HG02588 (cell line): ENCODE measurements around the gene CMYA5.
"Not testable (repeated sequence)": the region's sequence is repeated elsewhere in the genome, so short reads cannot be mapped to it uniquely, and the experiment has no call there.

Source experiments
- ATAC-seq: cut with Tn5 transposase; IDR thresholded peaks from one replicate; pipeline ENCODE4 v1.9.1; 2021; ENCODE audit warnings: mild to moderate bottlenecking, moderate library complexity; ENCODE audit not compliant: unreplicated experiment

Gene CMYA5

GRCh38 chr5:79746642-79747569 lies 57.3 kb downstream of the CMYA5 start:
- no peak for ATAC-seq

- no peak for ATAC-seq
Measured at GRCh38 chr5:79750611-79751510, 61.2 kb downstream of the CMYA5 start.

DNA sequence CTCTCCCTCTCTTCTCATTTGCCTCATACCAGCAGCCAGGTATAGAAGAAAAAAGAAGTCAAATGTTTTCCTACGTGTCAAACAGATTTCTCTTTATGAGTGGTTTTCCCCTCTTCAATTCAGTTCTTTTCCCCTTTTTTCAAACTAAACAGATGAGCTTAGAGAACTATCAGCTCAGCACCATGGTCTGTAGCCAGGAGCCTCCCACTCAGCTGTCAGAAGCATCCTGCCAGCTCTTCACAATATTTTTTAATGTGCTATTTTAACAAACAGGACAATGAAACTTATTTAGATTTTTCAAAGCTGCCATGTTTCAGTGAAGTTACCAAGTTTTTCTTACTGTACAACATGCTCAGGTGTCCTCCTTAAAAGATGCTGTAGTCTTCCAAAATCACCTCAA lies 63.5 kb downstream of the CMYA5 start:
- no peak for ATAC-seq

DNA sequence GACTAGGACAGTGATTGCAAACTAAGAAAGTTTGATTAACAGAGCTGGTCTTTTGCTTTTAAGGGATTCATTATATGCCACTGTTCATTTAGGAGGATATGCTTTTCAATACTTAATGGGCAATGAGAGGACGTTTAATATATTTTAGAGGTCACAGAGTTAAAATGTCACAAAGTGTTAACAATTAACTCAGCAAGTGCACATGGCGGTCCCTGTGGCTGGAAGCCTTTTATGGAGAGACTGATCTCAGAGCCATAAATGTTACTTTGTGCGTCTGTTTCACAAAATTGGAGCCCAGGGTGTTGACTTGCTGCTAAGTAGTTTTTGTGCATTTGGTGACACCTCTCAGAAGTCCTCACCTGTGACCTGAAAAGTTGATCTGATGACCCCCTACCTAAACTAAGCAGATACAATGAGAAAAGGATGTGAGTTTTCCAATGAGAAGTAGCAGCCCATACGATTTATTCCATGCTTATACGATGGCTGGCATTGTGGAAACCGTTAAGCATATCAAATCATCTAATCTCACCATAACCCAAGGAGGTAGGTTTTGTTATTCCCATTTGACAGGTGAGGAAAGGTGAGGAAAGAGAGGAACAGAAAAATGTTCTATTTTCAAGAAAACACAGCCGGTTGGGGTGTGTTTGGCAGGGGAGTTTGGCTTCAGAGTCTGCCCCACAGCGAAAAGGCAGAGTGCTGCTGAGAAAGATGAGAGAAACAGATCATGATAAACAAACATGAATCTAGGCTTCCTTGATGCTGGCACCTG lies 64.4 kb downstream of the CMYA5 start:
- no peak for ATAC-seq

DNA sequence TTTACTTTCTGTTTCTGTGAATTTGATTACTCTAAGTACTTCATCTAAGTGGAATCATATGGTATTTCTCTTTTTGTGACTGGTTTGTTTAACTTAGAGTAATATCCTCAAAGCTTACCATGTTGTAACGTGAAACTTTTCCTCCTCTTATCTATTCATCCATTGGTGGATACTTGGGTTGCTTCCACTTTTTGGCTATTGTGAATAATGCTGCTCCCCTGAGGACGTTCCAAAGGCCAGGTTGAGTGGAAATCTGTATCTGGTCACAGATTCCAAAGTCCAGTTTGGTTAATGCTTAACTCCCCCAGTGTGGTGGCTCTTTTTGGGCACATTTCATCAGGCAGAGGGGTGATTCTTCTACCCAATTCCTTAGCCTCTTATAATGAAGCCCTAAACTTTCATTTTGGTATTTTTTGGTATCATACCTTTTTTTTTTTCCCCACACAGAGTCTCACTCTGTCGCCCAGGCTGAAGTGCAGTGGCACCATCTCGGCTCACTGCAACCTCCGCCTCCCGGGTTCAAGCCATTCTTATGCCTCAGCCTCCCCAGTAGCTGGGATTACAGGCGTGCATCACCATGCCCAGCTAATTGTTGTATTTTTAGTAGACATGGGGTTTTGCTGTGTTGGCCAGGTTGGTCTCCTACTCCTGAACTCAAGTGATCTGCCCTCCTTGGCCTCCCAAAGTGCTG lies 65.4 kb downstream of the CMYA5 start:
- no peak for ATAC-seq

- ATAC-seq: no peak
Measured at GRCh38 chr5:79756076-79756475, 66.4 kb downstream of the CMYA5 start.

DNA sequence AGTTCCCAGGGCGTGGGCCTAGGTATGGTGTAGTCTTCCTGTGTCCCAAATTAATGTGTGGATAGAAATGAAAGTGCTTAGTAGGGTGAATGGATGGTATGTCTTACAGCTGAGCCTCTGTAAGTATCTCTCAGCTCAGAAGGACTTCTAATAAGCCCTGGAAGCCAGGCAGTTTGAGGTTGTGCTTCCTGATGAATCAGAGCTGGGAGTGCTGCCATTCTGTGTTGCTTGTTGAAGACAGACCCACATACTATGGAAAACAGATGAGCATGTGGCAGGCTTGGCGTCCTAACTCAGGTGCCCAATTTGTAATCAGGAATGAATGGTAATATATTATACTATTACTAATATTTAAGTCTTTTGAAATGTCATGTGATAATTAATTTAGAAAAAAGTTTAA lies 69.8 kb downstream of the CMYA5 start:
- no peak for ATAC-seq

GRCh38 chr5:79759848-79760247 lies 70.2 kb downstream of the CMYA5 start:
- no peak for ATAC-seq

- no peak for ATAC-seq
Measured at GRCh38 chr5:79762929-79763328, 73.3 kb downstream of the CMYA5 start.

- ATAC-seq: not testable (repeated sequence)
Measured at GRCh38 chr5:79764147-79764546, 74.5 kb downstream of the CMYA5 start.

- no peak for ATAC-seq
Measured at GRCh38 chr5:79771387-79771786, 81.8 kb downstream of the CMYA5 start.

- no peak for ATAC-seq
Measured at GRCh38 chr5:79772651-79773050, 83.0 kb downstream of the CMYA5 start.

DNA sequence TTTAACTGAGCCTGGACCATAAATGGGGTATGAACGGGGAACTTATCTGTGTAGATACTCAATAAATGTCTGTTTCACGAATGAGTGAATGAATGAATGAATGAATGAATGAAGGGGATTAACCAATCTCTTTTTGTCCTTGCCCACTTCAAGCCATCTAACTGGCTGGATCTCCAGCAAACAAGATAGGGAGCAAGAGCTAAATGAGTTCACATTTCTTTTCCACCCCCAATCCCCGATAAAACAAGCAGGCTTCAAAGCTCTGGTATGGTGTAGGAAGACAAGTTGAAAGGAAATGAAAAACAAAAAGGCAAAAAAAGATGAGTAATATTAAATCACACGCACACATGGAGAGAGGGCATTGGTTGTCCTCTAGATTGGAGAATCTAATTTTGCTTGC lies 84.0 kb downstream of the CMYA5 start:
- ATAC-seq: no peak

DNA sequence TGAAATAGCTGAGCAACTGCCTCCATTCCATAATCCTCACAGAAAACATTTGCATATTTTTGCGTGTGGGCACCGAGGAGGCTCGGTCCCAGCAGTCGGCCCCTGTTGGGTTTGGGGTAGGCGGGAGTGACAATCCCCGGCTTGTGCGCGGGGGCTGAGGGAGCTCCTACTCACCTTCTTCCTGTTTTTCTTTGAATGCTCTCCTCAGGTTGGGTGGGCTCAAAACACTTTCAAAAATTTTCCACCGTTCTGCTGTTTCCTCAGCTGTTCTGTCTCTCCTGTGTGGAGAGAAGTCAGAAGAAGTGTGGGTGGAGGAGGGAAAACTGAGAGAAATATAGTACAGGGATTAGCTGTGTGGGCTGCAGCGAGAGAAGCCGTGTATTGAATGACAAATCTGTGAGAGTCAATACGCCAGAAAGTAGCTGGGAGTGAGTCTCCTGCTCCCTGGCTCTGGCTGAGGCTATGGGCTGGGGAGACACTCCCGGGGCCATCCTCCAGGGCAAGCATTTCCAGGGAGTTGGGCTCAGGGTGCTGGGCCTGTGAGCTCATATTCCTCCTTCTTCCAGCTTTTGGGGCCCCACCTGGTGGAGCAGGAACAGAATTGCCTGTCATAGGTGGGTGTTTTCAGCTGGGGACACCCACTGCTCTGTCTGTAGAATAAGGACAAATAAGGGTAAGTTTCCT lies 84.7 kb downstream of the CMYA5 start:
- no peak for ATAC-seq

- no peak for ATAC-seq
Measured at GRCh38 chr5:79774855-79775237, 85.2 kb downstream of the CMYA5 start.

DNA sequence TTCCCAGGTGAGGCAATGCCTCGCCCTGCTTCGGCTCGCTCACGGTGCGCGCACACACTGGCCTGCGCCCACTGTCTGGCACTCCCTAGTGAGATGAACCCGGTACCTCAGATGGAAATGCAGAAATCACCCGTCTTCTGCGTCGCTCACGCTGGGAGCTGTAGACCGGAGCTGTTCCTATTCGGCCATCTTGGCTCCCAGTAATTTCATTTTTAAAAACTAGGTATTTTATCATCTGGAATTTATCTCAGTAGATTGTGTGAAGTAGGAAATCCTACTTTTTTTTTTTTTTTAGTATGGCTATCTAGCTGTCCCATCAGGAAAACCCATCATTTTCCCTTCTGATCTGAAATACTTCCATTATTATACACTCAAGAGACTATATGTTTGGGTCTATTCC lies 95.1 kb downstream of the CMYA5 start:
- not testable (repeated sequence) for ATAC-seq

- ATAC-seq: no peak
Measured at GRCh38 chr5:79785983-79786382, 96.3 kb downstream of the CMYA5 start.

GRCh38 chr5:79787448-79787847 lies 97.8 kb downstream of the CMYA5 start:
- ATAC-seq: no peak

- ATAC-seq: no peak
Measured at GRCh38 chr5:79791843-79792242, 102.2 kb downstream of the CMYA5 start.

DNA sequence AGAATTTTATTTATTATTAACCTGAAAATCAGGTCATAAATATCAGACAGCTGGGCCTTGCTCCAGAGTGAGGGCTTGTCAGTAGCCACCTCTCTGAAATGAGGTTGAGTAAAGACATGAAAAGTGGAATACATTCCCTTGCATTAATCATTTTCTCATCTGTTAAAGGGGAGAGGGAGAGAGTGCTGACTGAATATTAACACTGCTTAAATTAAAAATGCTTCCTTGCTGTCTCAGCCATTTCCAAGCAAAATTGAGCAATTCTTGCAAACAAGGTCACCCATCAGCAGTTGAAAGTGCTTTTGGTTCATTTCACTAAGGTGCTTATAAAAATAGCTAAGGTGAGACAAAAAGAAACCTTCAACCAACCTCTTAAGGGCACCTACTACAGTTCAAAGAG lies 102.8 kb downstream of the CMYA5 start:
- no peak for ATAC-seq
